Activated CD8-positive, alpha-beta memory T cell treated with anti-CD3 and anti-CD28 coated beads, Interleukin-2, amount 50 U/mL, for 4 hours (primary cell): Measurements from ENCODE around the gene TP53RK.

Experiments
- DNase-seq: peaks from one replicate; pipeline ENCODE4 v3.0.0-alpha.2; 2020

Gene TP53RK

GRCh38 chr20:46637427-46638133, 51.7 kb downstream of the TP53RK start:
- DNase-seq: no peak

- no peak for DNase-seq
These were observed 52.2 kb downstream of the TP53RK start for GRCh38 chr20:46637020-46637419.

GRCh38 chr20:46636514-46636913, 52.7 kb downstream of the TP53RK start:
- no peak for DNase-seq

- no peak for DNase-seq
These were observed 53.6 kb downstream of the TP53RK start for GRCh38 chr20:46635514-46636136.

GRCh38 chr20:46634528-46634927, 54.7 kb downstream of the TP53RK start:
- no peak for DNase-seq
